WTC11 (cell line): ENCODE results near the gene EDAR. TPM values are rescaled to one million over a fixed set of nuclear protein-coding genes. Genes with fewer than 3 reads are reported as not detected.

Source experiments
- ATAC-seq: fragments of 200-7000 bp; cut with Tn5 transposase; 2 replicates; pipeline ENCODE4 v1.10.0; 2021; ENCODE audit warnings: mild to moderate bottlenecking, moderate library complexity
- CTCF ChIA-PET: fragments of 300-600 bp; sonication (Branson Sonifier 250); formaldehyde crosslinking; loops from one replicate; lab custom pipeline; 2021; ENCODE audit warnings: antibody characterized with exemption; lab: Charles Lee
- POLR2A ChIA-PET: fragments of 350-600 bp; sonication (Branson Sonifier 250); formaldehyde crosslinking; loops from one replicate; lab custom pipeline; 2021; ENCODE audit warnings: antibody characterized with exemption; lab: Charles Lee
- DNase-seq: peaks from one replicate; pipeline ENCODE4 v3.0.0; 2021; ENCODE audit warnings: low spot score
- H3K27ac Mint-ChIP-seq: 2 replicates; pipeline ENCODE4 v1.8.0; 2021; ENCODE audit warnings: mixed read lengths
- H3K27me3 Mint-ChIP-seq: 2 replicates; pipeline ENCODE4 v1.8.0; 2021; ENCODE audit warnings: low read depth, mild to moderate bottlenecking, moderate library complexity, mixed read lengths
- H3K36me3 Mint-ChIP-seq: 2 replicates; pipeline ENCODE4 v1.8.0; 2021; ENCODE audit warnings: mixed read lengths
- H3K4me1 Mint-ChIP-seq: 2 replicates; pipeline ENCODE4 v1.8.0; 2022; ENCODE audit warnings: mixed read lengths
- H3K4me3 Mint-ChIP-seq: 2 replicates; pipeline ENCODE4 v1.8.0; 2021; ENCODE audit warnings: mild to moderate bottlenecking, moderate library complexity, mixed read lengths
- H3K9me3 Mint-ChIP-seq: 2 replicates; pipeline ENCODE4 v1.8.0; 2021; ENCODE audit warnings: mixed read lengths
- ELF4 ChIP-seq: sonication (generic); formaldehyde crosslinking; IDR thresholded peaks from 2 replicates; pipeline ENCODE4 v1.8.1; 2022; ENCODE audit warnings: low read depth, mild to moderate bottlenecking, moderate library complexity, missing genetic modification reagents
- FOXP1 ChIP-seq: sonication (generic); formaldehyde crosslinking; IDR thresholded peaks from 2 replicates; pipeline ENCODE4 v1.8.0; 2022; ENCODE audit warnings: missing genetic modification reagents, mild to moderate bottlenecking, moderate library complexity, borderline replicate concordance
- FOXP4 ChIP-seq: sonication (generic); formaldehyde crosslinking; IDR thresholded peaks from 2 replicates; pipeline ENCODE4 v1.8.0; 2022; ENCODE audit warnings: mild to moderate bottlenecking, missing genetic modification reagents
- GABPB1 ChIP-seq: sonication (generic); formaldehyde crosslinking; IDR thresholded peaks from 2 replicates; pipeline ENCODE4 v1.8.1; 2023; ENCODE audit warnings: mild to moderate bottlenecking, missing genetic modification reagents
- NFYB ChIP-seq: sonication (generic); formaldehyde crosslinking; conservative IDR thresholded peaks from 2 replicates; pipeline ENCODE4 v1.8.0; 2022; ENCODE audit warnings: low read depth, missing genetic modification reagents
- OVOL2 ChIP-seq: fragments of 250-450 bp; sonication (Bioruptor Pico); IDR thresholded peaks from 2 replicates; pipeline ENCODE4 v1.9.0; 2021; ENCODE audit warnings: mild to moderate bottlenecking, borderline replicate concordance
- SOX15 ChIP-seq: fragments of 250-450 bp; sonication (Bioruptor Pico); IDR thresholded peaks from 2 replicates; pipeline ENCODE4 v1.9.0; 2021; ENCODE audit warnings: mild to moderate bottlenecking
- TCF7 ChIP-seq: sonication (generic); formaldehyde crosslinking; IDR thresholded peaks from 2 replicates; pipeline ENCODE4 v1.8.0; 2022; ENCODE audit warnings: mild to moderate bottlenecking, low read depth, missing genetic modification reagents, moderate library complexity
- ZBTB43 ChIP-seq: sonication (generic); formaldehyde crosslinking; IDR thresholded peaks from 2 replicates; pipeline ENCODE4 v1.8.1; 2023; ENCODE audit warnings: mild to moderate bottlenecking, missing genetic modification reagents
- ZNF138 ChIP-seq: sonication (generic); formaldehyde crosslinking; conservative IDR thresholded peaks from 2 replicates; pipeline ENCODE4 v1.8.1; 2022; ENCODE audit warnings: mild to moderate bottlenecking, moderate library complexity, missing genetic modification reagents
- ZNF396 ChIP-seq: fragments of 250-450 bp; sonication (Bioruptor Pico); IDR thresholded peaks from 2 replicates; pipeline ENCODE4 v1.8.0; 2021; ENCODE audit warnings: mild to moderate bottlenecking, moderate library complexity, borderline replicate concordance
- total RNA-seq: library from RNA; stranded (reverse); gene quantifications from 3 replicates; pipeline ENCODE4 v1.2.3, GENCODE V29; 2021
- TF ChIP-seq, protein P1 (sequence below): sonication (generic); formaldehyde crosslinking; IDR thresholded peaks from 2 replicates; pipeline ENCODE4 v1.8.0; 2023; ENCODE audit warnings: missing genetic modification reagents, mild to moderate bottlenecking, borderline replicate concordance
- TF ChIP-seq, protein P2 (sequence below): sonication (generic); formaldehyde crosslinking; IDR thresholded peaks from 2 replicates; pipeline ENCODE4 v1.8.0; 2023; ENCODE audit warnings: mild to moderate bottlenecking, missing genetic modification reagents
- TF ChIP-seq, protein P3 (sequence below): sonication (generic); formaldehyde crosslinking; IDR thresholded peaks from 2 replicates; pipeline ENCODE4 v1.8.1; 2023; ENCODE audit warnings: mild to moderate bottlenecking, missing genetic modification reagents
- TF ChIP-seq, protein P4 (sequence below): fragments of 250-450 bp; sonication (Bioruptor Pico); IDR thresholded peaks from 2 replicates; pipeline ENCODE4 v1.9.0; 2021; ENCODE audit warnings: moderate library complexity, mild to moderate bottlenecking, inconsistent platforms, borderline replicate concordance

EDAR gene
- total RNA-seq, 1 experiment from 2014 or later: not detected

- peaks cover 42% of the 10 kb centered on the region for H3K36me3 Mint-ChIP-seq
- ChIA-PET CTCF (interaction anchor here (0.7 to 1.6 kb wide), 5 partner anchors 12 to 194 kb away, joined by 3 to 5 read pairs (median 4); no protein-coding TSS in a partner anchor), POLR2A (interaction anchor here (0.5 kb wide), 1 partner anchor 9 kb away, joined by 3 read pairs; no protein-coding TSS in a partner anchor)
- 0 out of 2 replicates have a peak, but pooled peaks cover 3% of the 10 kb centered on the region for H3K4me1 Mint-ChIP-seq
- H3K27me3 Mint-ChIP-seq: no peaks in the 10 kb centered on the region
- H3K4me3 Mint-ChIP-seq: no peak overlapping the region
- no peak overlapping the region for H3K27ac Mint-ChIP-seq
- no peak for TF ChIP-seq FOXP4 (CRISPR knock-in tag)
- no peak for TF ChIP-seq ELF4 (CRISPR knock-in tag)
- no peak for TF ChIP-seq ZBTB43 (CRISPR knock-in tag)
- TF ChIP-seq ZNF138 (CRISPR knock-in tag): no peak
- no peak for TF ChIP-seq NFYB (CRISPR knock-in tag)
- no peak for TF ChIP-seq OVOL2 (CRISPR knock-in tag)
- TF ChIP-seq ZNF396: no peak
- TF ChIP-seq, protein P1, sequence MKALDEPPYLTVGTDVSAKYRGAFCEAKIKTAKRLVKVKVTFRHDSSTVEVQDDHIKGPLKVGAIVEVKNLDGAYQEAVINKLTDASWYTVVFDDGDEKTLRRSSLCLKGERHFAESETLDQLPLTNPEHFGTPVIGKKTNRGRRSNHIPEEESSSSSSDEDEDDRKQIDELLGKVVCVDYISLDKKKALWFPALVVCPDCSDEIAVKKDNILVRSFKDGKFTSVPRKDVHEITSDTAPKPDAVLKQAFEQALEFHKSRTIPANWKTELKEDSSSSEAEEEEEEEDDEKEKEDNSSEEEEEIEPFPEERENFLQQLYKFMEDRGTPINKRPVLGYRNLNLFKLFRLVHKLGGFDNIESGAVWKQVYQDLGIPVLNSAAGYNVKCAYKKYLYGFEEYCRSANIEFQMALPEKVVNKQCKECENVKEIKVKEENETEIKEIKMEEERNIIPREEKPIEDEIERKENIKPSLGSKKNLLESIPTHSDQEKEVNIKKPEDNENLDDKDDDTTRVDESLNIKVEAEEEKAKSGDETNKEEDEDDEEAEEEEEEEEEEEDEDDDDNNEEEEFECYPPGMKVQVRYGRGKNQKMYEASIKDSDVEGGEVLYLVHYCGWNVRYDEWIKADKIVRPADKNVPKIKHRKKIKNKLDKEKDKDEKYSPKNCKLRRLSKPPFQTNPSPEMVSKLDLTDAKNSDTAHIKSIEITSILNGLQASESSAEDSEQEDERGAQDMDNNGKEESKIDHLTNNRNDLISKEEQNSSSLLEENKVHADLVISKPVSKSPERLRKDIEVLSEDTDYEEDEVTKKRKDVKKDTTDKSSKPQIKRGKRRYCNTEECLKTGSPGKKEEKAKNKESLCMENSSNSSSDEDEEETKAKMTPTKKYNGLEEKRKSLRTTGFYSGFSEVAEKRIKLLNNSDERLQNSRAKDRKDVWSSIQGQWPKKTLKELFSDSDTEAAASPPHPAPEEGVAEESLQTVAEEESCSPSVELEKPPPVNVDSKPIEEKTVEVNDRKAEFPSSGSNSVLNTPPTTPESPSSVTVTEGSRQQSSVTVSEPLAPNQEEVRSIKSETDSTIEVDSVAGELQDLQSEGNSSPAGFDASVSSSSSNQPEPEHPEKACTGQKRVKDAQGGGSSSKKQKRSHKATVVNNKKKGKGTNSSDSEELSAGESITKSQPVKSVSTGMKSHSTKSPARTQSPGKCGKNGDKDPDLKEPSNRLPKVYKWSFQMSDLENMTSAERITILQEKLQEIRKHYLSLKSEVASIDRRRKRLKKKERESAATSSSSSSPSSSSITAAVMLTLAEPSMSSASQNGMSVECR (CRISPR knock-in tag): no peak
- TF ChIP-seq, protein P2, sequence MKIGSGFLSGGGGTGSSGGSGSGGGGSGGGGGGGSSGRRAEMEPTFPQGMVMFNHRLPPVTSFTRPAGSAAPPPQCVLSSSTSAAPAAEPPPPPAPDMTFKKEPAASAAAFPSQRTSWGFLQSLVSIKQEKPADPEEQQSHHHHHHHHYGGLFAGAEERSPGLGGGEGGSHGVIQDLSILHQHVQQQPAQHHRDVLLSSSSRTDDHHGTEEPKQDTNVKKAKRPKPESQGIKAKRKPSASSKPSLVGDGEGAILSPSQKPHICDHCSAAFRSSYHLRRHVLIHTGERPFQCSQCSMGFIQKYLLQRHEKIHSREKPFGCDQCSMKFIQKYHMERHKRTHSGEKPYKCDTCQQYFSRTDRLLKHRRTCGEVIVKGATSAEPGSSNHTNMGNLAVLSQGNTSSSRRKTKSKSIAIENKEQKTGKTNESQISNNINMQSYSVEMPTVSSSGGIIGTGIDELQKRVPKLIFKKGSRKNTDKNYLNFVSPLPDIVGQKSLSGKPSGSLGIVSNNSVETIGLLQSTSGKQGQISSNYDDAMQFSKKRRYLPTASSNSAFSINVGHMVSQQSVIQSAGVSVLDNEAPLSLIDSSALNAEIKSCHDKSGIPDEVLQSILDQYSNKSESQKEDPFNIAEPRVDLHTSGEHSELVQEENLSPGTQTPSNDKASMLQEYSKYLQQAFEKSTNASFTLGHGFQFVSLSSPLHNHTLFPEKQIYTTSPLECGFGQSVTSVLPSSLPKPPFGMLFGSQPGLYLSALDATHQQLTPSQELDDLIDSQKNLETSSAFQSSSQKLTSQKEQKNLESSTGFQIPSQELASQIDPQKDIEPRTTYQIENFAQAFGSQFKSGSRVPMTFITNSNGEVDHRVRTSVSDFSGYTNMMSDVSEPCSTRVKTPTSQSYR (CRISPR knock-in tag): no peak
- TF ChIP-seq FOXP1 (CRISPR knock-in tag): no peak
- TF ChIP-seq, protein P3, sequence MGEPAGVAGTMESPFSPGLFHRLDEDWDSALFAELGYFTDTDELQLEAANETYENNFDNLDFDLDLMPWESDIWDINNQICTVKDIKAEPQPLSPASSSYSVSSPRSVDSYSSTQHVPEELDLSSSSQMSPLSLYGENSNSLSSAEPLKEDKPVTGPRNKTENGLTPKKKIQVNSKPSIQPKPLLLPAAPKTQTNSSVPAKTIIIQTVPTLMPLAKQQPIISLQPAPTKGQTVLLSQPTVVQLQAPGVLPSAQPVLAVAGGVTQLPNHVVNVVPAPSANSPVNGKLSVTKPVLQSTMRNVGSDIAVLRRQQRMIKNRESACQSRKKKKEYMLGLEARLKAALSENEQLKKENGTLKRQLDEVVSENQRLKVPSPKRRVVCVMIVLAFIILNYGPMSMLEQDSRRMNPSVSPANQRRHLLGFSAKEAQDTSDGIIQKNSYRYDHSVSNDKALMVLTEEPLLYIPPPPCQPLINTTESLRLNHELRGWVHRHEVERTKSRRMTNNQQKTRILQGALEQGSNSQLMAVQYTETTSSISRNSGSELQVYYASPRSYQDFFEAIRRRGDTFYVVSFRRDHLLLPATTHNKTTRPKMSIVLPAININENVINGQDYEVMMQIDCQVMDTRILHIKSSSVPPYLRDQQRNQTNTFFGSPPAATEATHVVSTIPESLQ: no peak
- no peak for TF ChIP-seq TCF7 (CRISPR knock-in tag)
- TF ChIP-seq, protein P4, sequence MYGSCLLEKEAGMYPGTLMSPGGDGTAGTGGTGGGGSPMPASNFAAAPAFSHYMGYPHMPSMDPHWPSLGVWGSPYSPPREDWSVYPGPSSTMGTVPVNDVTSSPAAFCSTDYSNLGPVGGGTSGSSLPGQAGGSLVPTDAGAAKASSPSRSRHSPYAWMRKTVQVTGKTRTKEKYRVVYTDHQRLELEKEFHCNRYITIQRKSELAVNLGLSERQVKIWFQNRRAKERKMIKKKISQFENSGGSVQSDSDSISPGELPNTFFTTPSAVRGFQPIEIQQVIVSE (CRISPR knock-in tag): no peak
- no peak for TF ChIP-seq GABPB1 (CRISPR knock-in tag)
- no peak for TF ChIP-seq SOX15
- no peaks in the 10 kb centered on the region for H3K9me3 Mint-ChIP-seq
- DNase-seq: no peak
- no peak for ATAC-seq
Observed at GRCh38 chr2:108853421-108853820, 135.6 kb downstream of the EDAR start.
